Fibroblast of pulmonary artery (primary cell): Measurements from ENCODE around the gene ANXA1.

Source experiments
- DNase-seq: peaks from one replicate; pipeline ENCODE4 v3.0.0-alpha.2; 2010; ENCODE audit warnings: low read depth
- H3K4me3 ChIP-seq: replicated peaks from 2 replicates; pipeline ENCODE4 v1.5.1; 2011; ENCODE audit warnings: low read depth, mild to moderate bottlenecking, control low read depth, low read length, moderate library complexity
- TF ChIP-seq, protein P1 (sequence below): IDR thresholded peaks from 2 replicates; pipeline ENCODE4 v1.5.1; 2011; ENCODE audit warnings: mild to moderate bottlenecking, control low read depth, low read length, inconsistent platforms; ENCODE audit errors: missing control alignments

The ANXA1 gene

DNA sequence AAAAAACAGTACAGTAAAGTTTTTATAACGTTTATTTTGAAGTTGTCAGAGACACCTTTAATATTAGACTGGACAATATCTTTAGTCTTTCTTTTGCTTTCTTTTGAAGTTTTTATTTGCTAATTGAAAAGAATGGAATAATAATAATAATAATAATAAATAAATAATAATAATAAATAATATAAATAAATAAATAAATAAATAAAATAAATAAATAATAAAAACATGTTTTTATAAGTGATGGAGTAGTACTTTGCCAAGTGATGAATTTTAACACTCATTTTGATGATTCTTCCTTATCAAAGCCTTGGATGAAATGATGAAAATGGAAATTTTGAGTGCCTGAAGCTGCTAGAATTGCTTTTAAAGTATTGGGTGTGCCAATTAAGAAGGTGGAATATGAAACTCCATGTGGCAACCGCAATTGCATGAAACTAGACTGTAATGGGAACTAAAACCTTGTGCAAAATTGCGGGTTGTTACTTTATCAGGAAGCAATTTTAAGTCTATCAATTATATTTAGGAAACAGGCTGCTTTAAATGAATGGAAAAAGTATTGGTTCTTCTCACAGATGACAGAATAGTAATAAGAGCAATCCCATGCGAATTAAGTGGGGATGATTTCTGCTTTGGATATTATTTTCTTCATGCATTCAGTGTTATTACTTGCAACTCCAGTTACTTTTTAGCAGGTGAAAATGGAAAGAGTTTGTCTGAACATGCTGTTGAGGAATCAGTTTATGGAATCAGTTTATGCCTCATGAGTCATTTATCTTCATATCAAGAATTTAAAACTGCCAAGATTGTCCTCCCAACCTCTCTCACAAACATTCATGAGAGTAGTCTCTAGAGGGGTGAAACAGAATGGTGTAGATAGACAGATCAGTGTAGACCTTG, 4.6 kb downstream of the ANXA1 start:
- H3K4me3 ChIP-seq: no peak overlapping the region
- TF ChIP-seq, protein P1, sequence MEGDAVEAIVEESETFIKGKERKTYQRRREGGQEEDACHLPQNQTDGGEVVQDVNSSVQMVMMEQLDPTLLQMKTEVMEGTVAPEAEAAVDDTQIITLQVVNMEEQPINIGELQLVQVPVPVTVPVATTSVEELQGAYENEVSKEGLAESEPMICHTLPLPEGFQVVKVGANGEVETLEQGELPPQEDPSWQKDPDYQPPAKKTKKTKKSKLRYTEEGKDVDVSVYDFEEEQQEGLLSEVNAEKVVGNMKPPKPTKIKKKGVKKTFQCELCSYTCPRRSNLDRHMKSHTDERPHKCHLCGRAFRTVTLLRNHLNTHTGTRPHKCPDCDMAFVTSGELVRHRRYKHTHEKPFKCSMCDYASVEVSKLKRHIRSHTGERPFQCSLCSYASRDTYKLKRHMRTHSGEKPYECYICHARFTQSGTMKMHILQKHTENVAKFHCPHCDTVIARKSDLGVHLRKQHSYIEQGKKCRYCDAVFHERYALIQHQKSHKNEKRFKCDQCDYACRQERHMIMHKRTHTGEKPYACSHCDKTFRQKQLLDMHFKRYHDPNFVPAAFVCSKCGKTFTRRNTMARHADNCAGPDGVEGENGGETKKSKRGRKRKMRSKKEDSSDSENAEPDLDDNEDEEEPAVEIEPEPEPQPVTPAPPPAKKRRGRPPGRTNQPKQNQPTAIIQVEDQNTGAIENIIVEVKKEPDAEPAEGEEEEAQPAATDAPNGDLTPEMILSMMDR: no peak
- DNase-seq: no peak

DNA sequence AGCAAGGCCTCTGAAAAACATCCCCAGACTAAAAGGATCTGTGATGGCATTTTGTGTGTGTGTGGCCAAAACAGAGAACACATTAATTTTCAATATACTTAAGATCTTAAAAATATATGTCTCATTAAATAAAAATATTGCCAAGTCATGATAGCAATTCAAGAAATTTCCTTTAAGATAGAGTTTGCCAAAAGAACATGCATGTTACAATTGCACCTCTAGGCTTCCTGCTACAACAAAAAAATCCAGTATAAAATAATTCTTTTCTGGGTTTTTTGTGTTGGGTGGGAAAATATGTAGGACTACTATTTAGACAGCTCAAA, 5.2 kb downstream of the ANXA1 start:
- TF ChIP-seq, protein P1: no peak
- no peak for DNase-seq
- no peak overlapping the region for H3K4me3 ChIP-seq

DNA sequence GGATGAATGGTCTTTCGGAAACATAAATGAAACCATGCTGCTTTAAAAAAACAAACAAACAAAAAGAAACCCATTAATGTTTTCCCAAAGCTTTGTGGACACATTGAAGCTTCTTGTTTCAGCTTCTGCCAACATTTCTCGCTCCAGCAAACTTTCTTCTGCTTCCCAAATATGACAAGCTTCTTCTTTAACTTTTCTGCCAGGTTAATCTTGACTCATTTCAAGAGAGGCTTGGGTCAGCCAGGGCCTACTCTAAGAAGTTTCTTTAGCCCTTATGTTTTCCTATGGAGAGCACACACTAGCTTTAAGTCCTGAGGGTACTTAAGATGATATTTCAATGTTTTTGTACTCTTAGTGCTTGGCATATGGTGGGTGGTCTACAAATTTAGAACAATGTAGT, 6.1 kb downstream of the ANXA1 start:
- TF ChIP-seq, protein P1: no peak
- DNase-seq: no peak
- no peak overlapping the region for H3K4me3 ChIP-seq

DNA sequence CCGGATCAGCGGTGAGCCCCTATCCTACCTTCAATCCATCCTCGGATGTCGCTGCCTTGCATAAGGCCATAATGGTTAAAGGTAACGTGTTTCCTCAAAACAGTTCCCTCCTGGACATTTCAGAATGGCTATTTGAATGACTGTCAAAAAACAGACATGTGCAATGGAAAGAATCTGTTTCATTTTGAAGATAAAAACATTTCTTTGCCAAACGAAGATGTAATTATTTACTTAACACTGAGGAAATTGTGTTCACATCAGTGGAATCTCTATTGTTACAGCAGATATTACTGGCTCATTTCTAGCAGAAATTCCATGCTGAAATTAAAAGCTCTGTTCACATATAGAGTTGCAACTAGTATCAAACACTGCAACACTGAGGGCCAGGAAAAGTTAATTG, 7.1 kb downstream of the ANXA1 start:
- TF ChIP-seq, protein P1: no peak
- H3K4me3 ChIP-seq: no peak overlapping the region
- DNase-seq: no peak

DNA sequence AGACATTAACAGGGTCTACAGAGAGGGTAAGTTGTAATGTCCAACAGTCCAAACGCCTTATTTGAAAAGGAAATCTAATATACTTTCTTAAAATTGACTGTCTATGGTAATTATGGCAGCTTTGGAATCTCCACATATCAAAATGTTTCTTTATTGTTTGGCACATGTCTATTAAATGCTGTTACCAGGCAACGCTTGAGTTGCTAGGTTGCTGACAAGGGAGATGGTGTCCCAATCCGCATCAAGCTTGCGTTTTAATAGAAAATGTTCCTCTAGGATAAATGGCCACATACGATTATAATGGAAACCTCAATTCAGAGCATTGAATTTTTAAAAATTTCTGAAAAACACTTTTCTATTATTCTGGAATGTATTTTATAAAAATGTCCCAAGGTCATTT, 9.2 kb downstream of the ANXA1 start:
- no peak overlapping the region for H3K4me3 ChIP-seq
- no peak for DNase-seq
- TF ChIP-seq, protein P1: no peak

DNA sequence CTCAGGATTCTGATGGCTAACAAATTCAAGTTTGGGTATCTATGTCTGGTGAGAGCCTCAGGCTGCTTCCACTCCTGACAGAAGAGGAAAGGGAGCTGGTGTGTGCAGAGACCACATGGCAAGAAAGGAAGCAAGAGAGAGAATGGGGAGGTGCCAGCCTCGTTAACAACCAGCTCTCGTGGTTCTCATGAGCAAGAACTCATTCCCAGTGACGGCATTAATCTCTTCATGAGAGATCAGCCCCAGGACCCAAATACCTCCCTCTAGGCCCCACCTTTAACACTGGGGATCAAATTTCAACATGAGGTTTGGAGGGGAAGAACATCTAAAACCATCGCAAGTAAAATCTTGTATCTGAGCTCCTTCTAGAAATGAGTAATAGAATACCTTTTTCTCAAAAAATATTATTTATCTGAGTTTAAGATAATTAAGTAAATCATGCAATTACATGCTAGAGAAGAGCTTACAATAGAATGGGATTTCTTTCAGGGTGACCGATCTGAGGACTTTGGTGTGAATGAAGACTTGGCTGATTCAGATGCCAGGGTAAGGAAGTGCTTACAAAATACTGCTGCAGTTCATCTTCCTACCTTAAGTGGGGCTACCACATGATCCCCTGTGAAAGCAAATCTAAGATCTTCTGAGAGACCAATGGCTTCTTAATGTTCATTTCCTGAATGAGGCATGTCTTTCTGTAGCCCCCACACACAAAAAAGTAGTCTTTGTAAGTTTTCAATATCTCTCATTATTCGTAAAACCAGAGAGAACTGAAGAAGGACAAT, 11.5 kb downstream of the ANXA1 start:
- no peak overlapping the region for H3K4me3 ChIP-seq
- TF ChIP-seq, protein P1: peak; percentile 3
- DNase-seq: no peak
